ENCODE measurements around the gene TTLL3. TPM values are rescaled to one million over a fixed set of nuclear protein-coding genes. Genes with fewer than 3 reads are reported as not detected.

TTLL3 gene
- polyA plus RNA-seq, 1 donor from 2014 or later, result 47.6 TPM

- Histone ChIP-seq H2AFZ (ENCODE audit: low read depth, low read length) (no peak overlapping the region), H3K9ac (ENCODE audit: low read length) (no peak overlapping the region), H4K20me1 (ENCODE audit: insufficient read depth) (no peaks in the 10 kb centered on the region), H3K9me3 (ENCODE audit: low read length) (no peaks in the 10 kb centered on the region), H3K27ac (ENCODE audit: low read length) (no peak overlapping the region), H3K27me3 (ENCODE audit: insufficient read depth, low read depth, low read length) (no peaks in the 10 kb centered on the region), H3K4me3 (ENCODE audit: low read length) (no peak overlapping the region), H3K36me3 (ENCODE audit: insufficient read depth, low read length) (no peaks in the 10 kb centered on the region), H3K4me2 (ENCODE audit: low read length) (no peak overlapping the region), H3K9me2 (ENCODE audit: insufficient read depth, low read length) (no peaks in the 10 kb centered on the region), H3F3A (ENCODE audit: insufficient read depth, low read length, poor library complexity, severe bottlenecking) (no peaks in the 10 kb centered on the region), H3K79me2 (replicated peaks; ENCODE audit: insufficient read depth, low read length) (no peaks in the 10 kb centered on the region)
- TF ChIP-seq REST (IDR thresholded peaks at IDR 0.05; ENCODE audit: borderline replicate concordance) (no peak), POLR2AphosphoS5 (IDR thresholded peaks at IDR 0.05) (no peak), RAD21 (conservative IDR thresholded peaks at IDR 0.05) (no peak), EZH2 (IDR thresholded peaks at IDR 0.05; ENCODE audit: borderline replicate concordance, insufficient read depth, low read length, poor library complexity, severe bottlenecking) (no peak), EP300 (conservative IDR thresholded peaks at IDR 0.05; ENCODE audit: poor library complexity, severe bottlenecking) (no peak), TAF1 (IDR thresholded peaks at IDR 0.05; ENCODE audit: low read depth) (no peak), MXI1 (conservative IDR thresholded peaks at IDR 0.05; ENCODE audit: poor library complexity, severe bottlenecking) (no peak), SMC3 (conservative IDR thresholded peaks at IDR 0.05; ENCODE audit: poor library complexity) (no peak), CTCF (IDR thresholded peaks at IDR 0.05; ENCODE audit: poor library complexity, severe bottlenecking) (no peak)
These were observed 30.2 kb upstream of the TTLL3 start for GRCh38 chr3:9779721-9780457.

DNA sequence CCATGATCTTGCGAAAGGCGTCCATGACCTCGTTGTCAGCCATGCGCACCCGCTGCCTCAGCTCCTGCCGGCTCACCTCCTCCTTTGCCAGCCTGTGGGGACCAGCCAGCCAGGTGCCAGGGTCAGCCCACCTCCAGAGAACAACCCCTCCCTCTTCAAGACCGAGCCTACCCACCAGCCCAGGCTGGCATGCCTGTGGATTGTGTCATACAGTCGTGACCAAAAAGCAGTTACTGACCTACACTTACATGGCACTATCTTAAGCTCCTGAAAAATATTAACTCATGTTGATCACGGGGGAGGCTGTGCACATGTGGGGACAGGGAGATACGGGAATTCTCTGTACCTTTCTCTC lies 29.6 kb upstream of the TTLL3 start:
- Histone ChIP-seq H3K9me2 (ENCODE audit: insufficient read depth, low read length) (no peaks in the 10 kb centered on the region), H3K36me3 (ENCODE audit: insufficient read depth, low read length) (no peaks in the 10 kb centered on the region), H4K20me1 (ENCODE audit: insufficient read depth) (no peaks in the 10 kb centered on the region), H3K27me3 (ENCODE audit: insufficient read depth, low read depth, low read length) (no peaks in the 10 kb centered on the region), H3K9ac (ENCODE audit: low read length) (no peak overlapping the region), H3K79me2 (replicated peaks; ENCODE audit: insufficient read depth, low read length) (no peaks in the 10 kb centered on the region), H3K9me3 (ENCODE audit: low read length) (no peaks in the 10 kb centered on the region), H3F3A (ENCODE audit: insufficient read depth, low read length, poor library complexity, severe bottlenecking) (no peaks in the 10 kb centered on the region), H3K4me3 (ENCODE audit: low read length) (no peak overlapping the region), H3K27ac (ENCODE audit: low read length) (no peak overlapping the region), H3K4me2 (ENCODE audit: low read length) (no peak overlapping the region), H2AFZ (ENCODE audit: low read depth, low read length) (no peak overlapping the region)
- TF ChIP-seq MXI1 (conservative IDR thresholded peaks at IDR 0.05; ENCODE audit: poor library complexity, severe bottlenecking) (no peak), POLR2AphosphoS5 (IDR thresholded peaks at IDR 0.05) (no peak), RAD21 (conservative IDR thresholded peaks at IDR 0.05) (no peak), EZH2 (IDR thresholded peaks at IDR 0.05; ENCODE audit: borderline replicate concordance, insufficient read depth, low read length, poor library complexity, severe bottlenecking) (no peak), EP300 (conservative IDR thresholded peaks at IDR 0.05; ENCODE audit: poor library complexity, severe bottlenecking) (no peak), SMC3 (conservative IDR thresholded peaks at IDR 0.05; ENCODE audit: poor library complexity) (no peak), TAF1 (IDR thresholded peaks at IDR 0.05; ENCODE audit: low read depth) (no peak), REST (IDR thresholded peaks at IDR 0.05; ENCODE audit: borderline replicate concordance) (no peak), CTCF (IDR thresholded peaks at IDR 0.05; ENCODE audit: poor library complexity, severe bottlenecking) (no peak)
